ENCODE data around the gene PRPS1L1. TPM values are rescaled to one million over a fixed set of nuclear protein-coding genes. Genes with fewer than 3 reads are reported as not detected.

PRPS1L1 gene
- total RNA-seq = not detected in 2 replicates
- not detected in 2 replicates for polyA plus RNA-seq

DNA sequence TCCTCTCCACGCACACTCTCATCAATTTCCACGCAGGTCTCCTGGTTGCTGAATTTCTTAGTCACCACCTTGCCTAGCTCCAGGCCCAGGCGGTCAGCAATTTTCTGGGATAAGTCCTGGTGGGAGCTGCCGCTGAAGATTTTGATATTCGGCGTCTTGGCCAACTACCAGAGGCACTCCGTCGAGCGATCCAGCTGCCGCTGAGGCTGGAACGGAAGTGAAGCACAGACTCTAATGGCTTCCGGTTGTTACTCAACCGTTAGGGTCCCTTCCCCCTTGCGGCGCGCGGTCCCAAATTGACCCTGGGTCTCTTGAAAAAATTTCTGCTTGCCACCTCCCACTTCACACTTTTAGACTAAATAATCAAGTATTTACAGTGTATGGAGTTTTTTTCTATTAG is at the start of gene PRPS1L1:
TSS of gene PRPS1L1 (minus strand) at position 219 of the 400 bp plus-strand sequence.
- Histone ChIP-seq H3K4me3 (no peak within 1 kb of the TSS), H3K9me3 (ENCODE audit: low read depth) (no peaks in the 10 kb centered on the region), H3K36me3 (no peaks in the 10 kb centered on the region), H3K27me3 (no peaks in the 10 kb centered on the region), H3K27ac (no peak within 1 kb of the TSS), H3K4me1 (ENCODE audit: low read depth) (peaks cover 3% of the 10 kb centered on the region)
- TF ChIP-seq, protein P1, sequence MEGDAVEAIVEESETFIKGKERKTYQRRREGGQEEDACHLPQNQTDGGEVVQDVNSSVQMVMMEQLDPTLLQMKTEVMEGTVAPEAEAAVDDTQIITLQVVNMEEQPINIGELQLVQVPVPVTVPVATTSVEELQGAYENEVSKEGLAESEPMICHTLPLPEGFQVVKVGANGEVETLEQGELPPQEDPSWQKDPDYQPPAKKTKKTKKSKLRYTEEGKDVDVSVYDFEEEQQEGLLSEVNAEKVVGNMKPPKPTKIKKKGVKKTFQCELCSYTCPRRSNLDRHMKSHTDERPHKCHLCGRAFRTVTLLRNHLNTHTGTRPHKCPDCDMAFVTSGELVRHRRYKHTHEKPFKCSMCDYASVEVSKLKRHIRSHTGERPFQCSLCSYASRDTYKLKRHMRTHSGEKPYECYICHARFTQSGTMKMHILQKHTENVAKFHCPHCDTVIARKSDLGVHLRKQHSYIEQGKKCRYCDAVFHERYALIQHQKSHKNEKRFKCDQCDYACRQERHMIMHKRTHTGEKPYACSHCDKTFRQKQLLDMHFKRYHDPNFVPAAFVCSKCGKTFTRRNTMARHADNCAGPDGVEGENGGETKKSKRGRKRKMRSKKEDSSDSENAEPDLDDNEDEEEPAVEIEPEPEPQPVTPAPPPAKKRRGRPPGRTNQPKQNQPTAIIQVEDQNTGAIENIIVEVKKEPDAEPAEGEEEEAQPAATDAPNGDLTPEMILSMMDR (IDR thresholded peaks at IDR 0.05; ENCODE audit: low read depth, low read length) = no peak
- no peak for DNase-seq (ENCODE audit: low read depth in 1 of 2, low spot score in 1 of 2)

DNA sequence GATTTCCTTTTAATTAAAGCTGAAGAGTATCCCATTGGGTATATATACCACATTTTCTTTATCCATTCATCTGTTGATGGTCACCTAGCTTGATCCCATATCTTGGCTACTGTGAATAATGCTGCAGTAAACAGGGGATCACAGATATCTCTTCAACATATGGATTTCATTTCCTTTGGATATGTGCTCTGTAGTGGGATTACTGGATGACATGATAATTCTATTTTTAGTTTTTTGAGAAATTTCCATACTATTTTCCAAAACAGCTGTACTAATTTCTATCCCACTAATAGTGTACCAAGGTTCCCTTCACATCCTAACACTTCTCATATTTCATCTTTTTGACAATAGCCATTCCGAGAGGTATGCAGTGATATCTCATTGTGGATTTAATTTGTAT is 48.8 kb upstream of the PRPS1L1 start:
- Histone ChIP-seq H3K9me3 (ENCODE audit: low read depth) (no peaks in the 10 kb centered on the region), H3K36me3 (no peaks in the 10 kb centered on the region), H3K4me3 (no peak overlapping the region), H3K4me1 (ENCODE audit: low read depth) (no peaks in the 10 kb centered on the region), H3K27ac (no peak overlapping the region), H3K27me3 (no peaks in the 10 kb centered on the region)
- no peak for DNase-seq (ENCODE audit: low read depth in 1 of 2, low spot score in 1 of 2)
- TF ChIP-seq, protein P1 (IDR thresholded peaks at IDR 0.05; ENCODE audit: low read depth, low read length) = no peak

DNA sequence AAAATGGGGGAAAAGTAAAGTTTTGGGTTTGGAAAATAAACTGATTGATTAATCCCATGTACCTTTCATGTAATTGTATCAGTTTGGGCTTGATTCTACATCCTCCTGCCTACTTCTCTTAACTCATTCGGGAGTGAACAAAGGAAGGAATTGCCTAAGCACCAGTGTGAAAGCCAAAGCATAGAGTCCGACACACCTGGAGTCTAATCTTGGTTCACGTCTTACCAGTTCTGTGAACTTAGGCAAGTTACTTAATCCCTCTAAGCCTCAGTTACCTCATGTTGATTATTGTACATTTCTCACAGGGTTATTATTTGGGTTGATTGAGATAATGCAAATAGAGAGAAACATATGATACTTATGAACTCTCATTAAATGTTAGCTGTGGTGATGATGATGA is 41.1 kb upstream of the PRPS1L1 start:
- TF ChIP-seq, protein P1 (IDR thresholded peaks at IDR 0.05; ENCODE audit: low read depth, low read length) = no peak
- Histone ChIP-seq H3K4me1 (ENCODE audit: low read depth) (no peaks in the 10 kb centered on the region), H3K27ac (no peak overlapping the region), H3K9me3 (ENCODE audit: low read depth) (no peaks in the 10 kb centered on the region), H3K27me3 (no peaks in the 10 kb centered on the region), H3K36me3 (no peaks in the 10 kb centered on the region), H3K4me3 (no peak overlapping the region)
- no peak for DNase-seq (ENCODE audit: low read depth in 1 of 2, low spot score in 1 of 2)

DNA sequence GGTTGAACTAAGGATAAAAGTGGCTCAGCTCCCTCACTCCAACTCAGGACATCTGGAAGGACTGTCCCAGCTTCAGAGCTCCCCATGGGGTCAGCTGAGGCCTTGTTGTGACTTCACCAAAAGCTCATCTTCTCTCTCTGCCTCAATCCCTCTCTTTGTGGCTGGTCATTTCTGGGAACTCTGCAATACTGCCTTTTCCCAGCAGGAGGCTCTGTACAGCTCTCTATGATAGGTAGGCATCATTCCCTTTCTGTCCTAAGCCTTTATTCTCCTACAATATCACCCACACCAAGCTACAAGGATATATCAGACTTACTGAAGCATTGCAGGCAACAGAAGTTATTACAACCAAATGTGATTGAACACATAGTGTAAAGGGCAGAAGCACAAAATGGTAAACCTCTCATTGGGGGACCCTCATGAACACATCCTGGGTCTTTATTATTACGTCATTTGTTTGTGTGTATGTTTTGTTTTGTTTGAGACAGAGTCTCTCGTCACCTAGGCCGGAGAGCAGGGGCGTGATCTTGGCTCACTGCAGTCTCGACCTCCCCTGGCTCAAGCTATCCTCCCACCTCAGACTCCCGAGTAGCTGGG is 36.7 kb upstream of the PRPS1L1 start:
- H3K36me3 ChIP-seq = no peaks in the 10 kb centered on the region
- no peak overlapping the region for H3K27ac ChIP-seq
- no peaks in the 10 kb centered on the region for H3K4me1 ChIP-seq (ENCODE audit: low read depth)
- no peak overlapping the region for H3K4me3 ChIP-seq
- no peaks in the 10 kb centered on the region for H3K9me3 ChIP-seq (ENCODE audit: low read depth)
- TF ChIP-seq, protein P1 (IDR thresholded peaks at IDR 0.05; ENCODE audit: low read depth, low read length) = peak; percentile 66
- peak; percentile 19 to 39 for DNase-seq (ENCODE audit: low read depth in 1 of 2, low spot score in 1 of 2)
- H3K27me3 ChIP-seq = no peaks in the 10 kb centered on the region

DNA sequence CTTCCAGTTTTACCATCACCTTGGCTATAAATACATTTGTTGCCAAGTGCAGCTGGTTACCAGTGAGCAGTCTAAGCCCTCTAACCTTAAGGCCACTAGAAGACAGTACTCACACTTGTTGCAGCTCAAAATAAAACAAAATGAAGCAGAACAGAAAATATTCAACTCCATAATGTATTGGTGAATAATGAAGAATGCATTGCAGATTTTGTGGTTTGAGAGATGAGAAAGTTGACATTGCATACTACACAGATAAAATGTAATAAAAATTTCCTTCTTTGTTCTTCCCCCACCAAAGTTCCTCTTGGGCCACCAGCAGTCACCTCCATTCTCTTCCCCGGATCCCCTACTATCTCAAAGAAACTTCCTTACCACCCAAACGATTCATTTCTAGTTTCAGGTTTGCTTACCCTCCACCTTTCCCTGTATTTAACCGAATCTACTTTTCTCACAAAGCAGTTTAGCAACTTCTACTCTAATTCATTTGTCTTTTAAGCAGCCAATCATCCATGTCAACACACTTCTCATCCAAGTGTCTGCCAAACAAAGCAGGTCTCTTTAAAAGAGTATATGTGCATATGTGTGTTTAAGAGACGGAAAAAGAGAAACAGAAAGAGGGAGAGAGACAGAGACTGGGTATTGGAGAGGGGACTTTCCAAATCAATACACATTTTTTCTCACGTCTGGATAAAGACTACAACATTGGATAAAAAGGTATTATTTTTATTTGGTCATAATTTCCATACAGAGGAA is 35.7 kb upstream of the PRPS1L1 start:
- Histone ChIP-seq H3K27me3 (no peaks in the 10 kb centered on the region), H3K4me1 (ENCODE audit: low read depth) (no peaks in the 10 kb centered on the region), H3K4me3 (no peak overlapping the region), H3K36me3 (no peaks in the 10 kb centered on the region), H3K9me3 (ENCODE audit: low read depth) (no peaks in the 10 kb centered on the region), H3K27ac (no peak overlapping the region)
- DNase-seq (ENCODE audit: low read depth in 1 of 2, low spot score in 1 of 2) = no peak
- TF ChIP-seq, protein P1 (IDR thresholded peaks at IDR 0.05; ENCODE audit: low read depth, low read length) = no peak
